Thyroid gland (tissue), 4 donors: ENCODE measurements around the gene FAM53B. TPM values are rescaled to one million over a fixed set of nuclear protein-coding genes. Genes with fewer than 3 reads are reported as not detected.

ENCODE experiments used
- DNase-seq, 2 donors: peaks; one replicate each; pipeline ENCODE4 v3.0.0-alpha.2; 2019
- H3K27ac ChIP-seq, 3 donors: fragments of 200-600 bp; sonication (generic); 1 replicate in 2 of 3; 2 replicates in 1 of 3; pipeline ENCODE4 v1.5.1; 2016 to 2019; ENCODE audit warnings: mild to moderate bottlenecking in 1 of 3, moderate library complexity in 1 of 3
- H3K27me3 ChIP-seq: fragments of 200-600 bp; sonication (generic); one replicate; pipeline ENCODE4 v1.5.1; 2019
- H3K36me3 ChIP-seq, 2 donors: fragments of 200-600 bp; sonication (generic); one replicate each; pipeline ENCODE4 v1.5.1; 2016 to 2019
- H3K4me1 ChIP-seq, 2 donors: fragments of 200-600 bp; sonication (generic); one replicate each; pipeline ENCODE4 v1.5.1; 2017 to 2019
- H3K4me3 ChIP-seq, 3 donors: fragments of 200-600 bp; sonication (generic); replicated peaks in 1 of 3; 1 replicate in 2 of 3; 2 replicates in 1 of 3; pipeline ENCODE4 v1.5.1; 2016; ENCODE audit warnings: mild to moderate bottlenecking in 1 of 3
- H3K9me3 ChIP-seq: fragments of 200-600 bp; sonication (generic); one replicate; pipeline ENCODE4 v1.5.1; 2017
- POLR2A ChIP-seq, 2 donors: fragments of 450-650 bp; IDR thresholded peaks; one replicate each; pipeline ENCODE4 v1.6.1; 2017; ENCODE audit warnings: antibody characterized with exemption in 2 of 2, mild to moderate bottlenecking in 2 of 2, moderate library complexity in 1 of 2
- WGBS, 2 donors: methylation state at CpG; one replicate each; pipeline ENCODE4 v1.1.5; 2017; 5-methylcytosine and 5-hydroxymethylcytosine counted together
- intact Hi-C: fragments of 100-400 bp; cut with DNase I; formaldehyde crosslinking; loops from one replicate; pipeline ENCODE4 v1.15.1; 2023
- total RNA-seq, 4 donors: library from RNA; depleted of rRNA; stranded (reverse); fragments of >200 nt; gene quantifications; one replicate each; pipeline ENCODE4 v1.2.3, GENCODE V29; 2016
- TF ChIP-seq, protein P1 (sequence below), 6 experiments: fragments of 200-600 bp in 3 of 6; fragments of 450-650 bp in 3 of 6; sonication (generic) in 3 of 6; IDR thresholded peaks; one replicate each; pipeline ENCODE4 v1.5.1; 2016 to 2019; ENCODE audit warnings: antibody characterized with exemption in 6 of 6, mild to moderate bottlenecking in 2 of 6, inconsistent platforms in 1 of 6, moderate library complexity in 1 of 6

FAM53B gene
- total RNA-seq, 4 donors from 2014 or later = 37.6 to 96.3 (median 80.4) TPM

DNA sequence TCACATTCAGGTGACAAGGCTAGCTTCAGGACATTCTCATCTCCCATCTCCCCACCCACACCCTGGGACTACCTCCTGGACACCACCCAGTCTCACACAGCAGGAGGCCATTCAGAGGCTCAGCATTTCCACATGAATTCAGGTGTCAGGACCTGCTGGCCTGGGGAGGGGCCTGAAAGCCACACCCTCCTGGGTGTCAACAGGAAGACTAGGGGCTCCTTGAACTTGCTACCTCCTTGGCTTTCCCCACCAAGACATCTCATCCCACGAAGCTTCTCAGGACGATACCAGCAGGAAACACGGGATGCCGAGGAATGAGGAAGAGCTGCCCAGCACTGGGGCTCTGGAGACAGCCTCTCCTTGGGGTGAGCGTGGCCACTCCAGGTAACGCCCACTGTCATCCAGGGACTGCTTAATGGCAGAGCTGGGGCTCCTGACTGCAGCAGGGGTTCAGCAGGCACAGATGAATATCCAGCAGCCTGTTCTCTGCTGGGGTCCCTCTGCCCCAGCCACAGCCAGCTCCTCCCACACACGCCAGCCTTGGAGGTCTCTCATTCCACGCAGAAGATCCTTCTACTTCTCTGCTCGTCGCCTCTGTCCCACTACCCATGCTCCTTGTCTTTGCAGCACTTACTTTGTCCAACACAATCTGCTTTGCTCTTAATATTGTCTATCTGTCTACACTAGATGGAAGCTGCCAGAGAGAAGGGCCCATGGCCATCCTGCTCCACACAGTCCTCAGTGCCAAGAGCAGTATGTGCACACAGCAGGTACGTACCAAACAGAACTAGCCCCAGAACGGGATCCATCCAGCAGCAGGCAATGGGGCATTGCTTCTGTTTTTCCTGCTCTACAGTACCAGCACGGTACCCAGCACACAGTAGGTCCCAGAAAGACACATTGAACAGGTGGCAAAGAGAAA is 88.7 kb downstream of the FAM53B start:
- Histone ChIP-seq H3K4me3 (no peak overlapping the region), H3K4me1 (peaks cover 33 to 67% of the 10 kb centered on the region in 2 donors), H3K27me3 (no peaks in the 10 kb centered on the region), H3K36me3 (no peaks in the 10 kb centered on the region), H3K9me3 (no peaks in the 10 kb centered on the region), H3K27ac (peak overlapping the region; percentile 40 to 92 (median 76))
- no peak for DNase-seq
- TF ChIP-seq POLR2A (IDR thresholded peaks at IDR 0.05) = no peak
- TF ChIP-seq, protein P1, sequence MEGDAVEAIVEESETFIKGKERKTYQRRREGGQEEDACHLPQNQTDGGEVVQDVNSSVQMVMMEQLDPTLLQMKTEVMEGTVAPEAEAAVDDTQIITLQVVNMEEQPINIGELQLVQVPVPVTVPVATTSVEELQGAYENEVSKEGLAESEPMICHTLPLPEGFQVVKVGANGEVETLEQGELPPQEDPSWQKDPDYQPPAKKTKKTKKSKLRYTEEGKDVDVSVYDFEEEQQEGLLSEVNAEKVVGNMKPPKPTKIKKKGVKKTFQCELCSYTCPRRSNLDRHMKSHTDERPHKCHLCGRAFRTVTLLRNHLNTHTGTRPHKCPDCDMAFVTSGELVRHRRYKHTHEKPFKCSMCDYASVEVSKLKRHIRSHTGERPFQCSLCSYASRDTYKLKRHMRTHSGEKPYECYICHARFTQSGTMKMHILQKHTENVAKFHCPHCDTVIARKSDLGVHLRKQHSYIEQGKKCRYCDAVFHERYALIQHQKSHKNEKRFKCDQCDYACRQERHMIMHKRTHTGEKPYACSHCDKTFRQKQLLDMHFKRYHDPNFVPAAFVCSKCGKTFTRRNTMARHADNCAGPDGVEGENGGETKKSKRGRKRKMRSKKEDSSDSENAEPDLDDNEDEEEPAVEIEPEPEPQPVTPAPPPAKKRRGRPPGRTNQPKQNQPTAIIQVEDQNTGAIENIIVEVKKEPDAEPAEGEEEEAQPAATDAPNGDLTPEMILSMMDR (IDR thresholded peaks at IDR 0.05) = no peak
- intact Hi-C loops = no loop called here
- WGBS, 2 donors = 87 to 90% methylated on average over 11 to 13 of the region's 13 CpGs

DNA sequence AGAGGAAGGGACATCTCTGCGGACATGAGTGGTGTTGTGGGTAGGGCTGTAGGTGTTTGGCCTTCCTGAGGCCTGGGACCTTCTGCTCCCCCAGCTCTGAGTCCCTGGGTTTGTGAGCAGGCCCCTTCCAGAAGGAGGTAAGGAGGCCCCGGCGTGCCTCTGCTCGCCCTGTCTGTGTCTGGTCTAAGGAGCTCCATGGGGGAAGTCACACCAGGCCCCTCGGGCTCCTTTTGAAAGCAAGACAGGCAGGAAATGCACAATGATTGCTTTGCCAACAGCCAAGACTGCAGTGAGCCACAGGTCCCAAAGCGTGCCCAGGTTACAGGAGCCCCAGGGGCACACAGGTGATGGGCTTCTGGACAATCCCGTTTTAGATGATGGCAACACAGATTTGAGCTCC is 89.5 kb downstream of the FAM53B start:
- Histone ChIP-seq H3K4me1 (peaks cover 41 to 70% of the 10 kb centered on the region in 2 donors), H3K27ac (peak overlapping the region; percentile 40 to 92 (median 76)), H3K27me3 (no peaks in the 10 kb centered on the region), H3K9me3 (no peaks in the 10 kb centered on the region), H3K36me3 (no peaks in the 10 kb centered on the region), H3K4me3 (no peak overlapping the region)
- WGBS, 2 donors = 69 to 84% methylated on average over 4 of the region's 7 CpGs
- DNase-seq = no peak
- intact Hi-C loops = no loop called here
- TF ChIP-seq POLR2A (IDR thresholded peaks at IDR 0.05) = no peak
- TF ChIP-seq, protein P1 (IDR thresholded peaks at IDR 0.05) = no peak

DNA sequence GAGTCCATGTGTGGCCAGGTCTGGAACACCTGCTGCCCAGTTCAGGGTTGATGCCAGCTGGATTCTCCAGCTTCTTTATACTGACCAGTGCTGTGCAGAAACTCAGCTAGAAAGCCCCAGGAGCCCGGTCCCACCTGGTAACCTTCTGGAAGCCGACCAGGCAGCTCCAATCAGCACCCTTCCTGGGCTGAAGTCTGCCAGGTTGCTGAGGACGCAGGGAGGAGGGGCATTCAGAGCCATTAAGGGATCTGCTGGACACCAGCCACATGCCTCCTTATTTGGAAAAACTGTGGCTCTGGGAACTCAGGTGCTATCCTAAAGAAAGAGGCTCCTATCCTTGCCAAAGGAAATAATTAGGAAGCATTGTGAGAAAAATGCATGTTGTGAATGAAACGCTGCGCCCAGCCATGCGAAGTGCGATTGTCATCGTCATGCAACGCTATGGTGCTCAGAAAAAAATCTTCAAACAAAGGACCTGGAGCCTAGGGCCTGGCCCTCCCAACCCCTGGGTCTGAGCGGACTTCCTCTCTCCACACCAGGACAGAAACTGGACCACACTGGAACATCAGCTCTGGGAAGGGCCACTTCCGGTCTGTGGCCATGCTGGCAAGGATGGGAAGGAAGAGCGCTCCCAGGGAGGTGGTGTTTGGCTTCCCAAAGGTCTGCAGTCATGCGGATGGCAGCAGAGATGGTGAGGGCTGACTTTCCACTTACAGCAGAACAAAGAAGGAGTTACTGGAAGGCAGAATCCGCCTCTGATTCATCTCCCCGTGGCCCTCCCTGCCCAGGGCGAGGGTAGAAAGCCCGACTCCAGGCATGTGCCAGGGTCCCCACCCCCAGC is 90.1 kb downstream of the FAM53B start:
- Histone ChIP-seq H3K27me3 (no peaks in the 10 kb centered on the region), H3K4me1 (peaks cover 44 to 71% of the 10 kb centered on the region in 2 donors), H3K36me3 (no peaks in the 10 kb centered on the region), H3K4me3 (no peak overlapping the region), H3K9me3 (no peaks in the 10 kb centered on the region), H3K27ac (peak overlapping the region; percentile 76 to 92 (median 77))
- TF ChIP-seq, protein P1 (IDR thresholded peaks at IDR 0.05) = no peak
- TF ChIP-seq POLR2A (IDR thresholded peaks at IDR 0.05) = peak in 1 of 2 donors; percentile 10
- WGBS, 2 donors = 52 to 55% methylated on average over 16 of the region's 17 CpGs
- peak; percentile 90 to 92 for DNase-seq
- intact Hi-C loops = no loop called here

DNA sequence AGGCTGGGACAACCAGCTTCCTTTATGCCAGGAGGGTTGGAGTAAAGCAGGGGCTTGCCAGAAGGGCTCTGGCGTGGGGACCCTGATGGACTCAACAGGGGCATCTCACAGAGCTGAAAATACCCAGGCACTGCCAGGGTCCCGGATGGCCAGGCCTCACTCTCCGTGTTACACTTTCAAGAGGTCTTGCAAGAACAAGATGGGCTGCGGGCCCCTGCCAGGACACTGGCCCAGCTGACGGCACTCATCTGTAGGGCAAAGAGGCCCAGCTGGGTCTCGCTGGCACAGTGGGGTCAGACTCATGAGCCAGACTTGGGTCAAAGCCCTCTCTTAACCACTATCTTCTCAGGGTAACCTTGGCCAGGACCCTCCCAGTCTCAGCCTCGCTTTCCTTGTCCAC is 90.9 kb downstream of the FAM53B start:
- peak overlapping the region; percentile 76 to 92 (median 77) for H3K27ac ChIP-seq
- TF ChIP-seq, protein P1 (IDR thresholded peaks at IDR 0.05) = no peak
- no peak for TF ChIP-seq POLR2A (IDR thresholded peaks at IDR 0.05)
- DNase-seq = no peak
- no peaks in the 10 kb centered on the region for H3K27me3 ChIP-seq
- no peak overlapping the region for H3K4me3 ChIP-seq
- intact Hi-C loops = no loop called here
- 67 to 71% methylated on average over 6 to 7 of the region's 7 CpGs for WGBS, 2 donors
- H3K36me3 ChIP-seq = no peaks in the 10 kb centered on the region
- H3K9me3 ChIP-seq = no peaks in the 10 kb centered on the region
- H3K4me1 ChIP-seq = peaks cover 51 to 78% of the 10 kb centered on the region in 2 donors
